Endothelial cell of umbilical vein (primary cell): ENCODE measurements around the gene ZMAT5. TPM values are rescaled to one million over a fixed set of nuclear protein-coding genes. Genes with fewer than 3 reads are reported as not detected.

Experiments
- BruUV-seq: library from RNA; stranded (reverse); fragments of 400-500 nt; replicated peaks from 2 replicates; lab custom pipeline; 2021; lab: Mats Ljungman, UMichigan
- CTCF ChIA-PET: fragments of 300-600, 350-600 bp; sonication (Branson Sonifier 250); formaldehyde crosslinking; loops from one replicate; lab custom pipeline; 2021; ENCODE audit warnings: antibody characterized with exemption, inconsistent platforms; lab: Charles Lee
- POLR2A ChIA-PET: fragments of 300-600, 350-600 bp; sonication (Branson Sonifier 250); formaldehyde crosslinking; loops from one replicate; lab custom pipeline; 2021; ENCODE audit warnings: antibody characterized with exemption, inconsistent platforms; lab: Charles Lee
- DNase-seq: peaks from one replicate; pipeline ENCODE4 v3.0.0-alpha.2; 2011; ENCODE audit warnings: low read depth, low spot score
- FAIRE-seq: peaks from 2 replicates; lab custom pipeline; 2011; peaks lifted over from hg19 to GRCh38; lab: Jason Lieb, UNC
- H2AFZ ChIP-seq: 2 replicates; pipeline ENCODE4 v1.6.0; 2012; ENCODE audit warnings: low read depth, low read length, control low read depth, inconsistent platforms
- H3K27ac ChIP-seq: 2 replicates; pipeline ENCODE4 v1.5.1; 2011; ENCODE audit warnings: low read depth, mild to moderate bottlenecking, control low read depth, low read length, moderate library complexity; ENCODE audit not compliant: insufficient read depth
- H3K27me3 ChIP-seq, 2 experiments: 2 replicates each; pipeline versions ENCODE4 v1.6.0 to v1.6.1; 2011; ENCODE audit warnings: low read length in 2 of 2, mixed read lengths in 1 of 2; ENCODE audit not compliant: control insufficient read depth in 2 of 2, insufficient read depth in 2 of 2
- H3K36me3 ChIP-seq, 2 experiments: 2 replicates in 1 of 2; 3 replicates in 1 of 2; pipeline ENCODE4 v1.5.1; 2011; ENCODE audit warnings: low read length in 2 of 2, mild to moderate bottlenecking in 1 of 2, moderate library complexity in 1 of 2; ENCODE audit not compliant: control insufficient read depth in 2 of 2, insufficient read depth in 2 of 2; ENCODE audit errors: extremely low read depth in 1 of 2
- H3K4me1 ChIP-seq: 3 replicates; pipeline ENCODE4 v1.5.1; 2011; ENCODE audit warnings: mild to moderate bottlenecking, low read length; ENCODE audit not compliant: control insufficient read depth, insufficient read depth; ENCODE audit errors: extremely low read depth
- H3K4me2 ChIP-seq: 2 replicates; pipeline ENCODE4 v1.6.1; 2011; ENCODE audit warnings: low read length, control low read depth, mixed read lengths; ENCODE audit not compliant: insufficient read depth
- H3K4me3 ChIP-seq, 3 experiments: fragments of 200-600 bp in 1 of 3; sonication (generic), shearing (Covaris generic) in 1 of 3; replicated peaks in 1 of 3; 2 replicates each; pipeline ENCODE4 v1.5.1; 2011 to 2016; ENCODE audit warnings: control low read depth in 3 of 3, low read length in 3 of 3, mild to moderate bottlenecking in 2 of 3, inconsistent platforms in 1 of 3, low read depth in 1 of 3, moderate library complexity in 1 of 3; ENCODE audit not compliant: insufficient read depth in 1 of 3
- H3K79me2 ChIP-seq: 2 replicates; pipeline ENCODE4 v1.6.0; 2012; ENCODE audit warnings: low read length, inconsistent platforms; ENCODE audit not compliant: control insufficient read depth, insufficient read depth
- H3K9ac ChIP-seq: replicated peaks from 2 replicates; pipeline ENCODE3; 2011; ENCODE audit warnings: low read length, control low read depth; ENCODE audit not compliant: insufficient read depth; ENCODE audit errors: extremely low read depth
- H3K9me1 ChIP-seq: replicated peaks from 3 replicates; pipeline ENCODE4 v1.6.0; 2011; ENCODE audit warnings: mild to moderate bottlenecking, low read length; ENCODE audit not compliant: control insufficient read depth, insufficient read depth; ENCODE audit errors: extremely low read depth
- H3K9me3 ChIP-seq: replicated peaks from 2 replicates; pipeline ENCODE4 v1.5.1; 2012; ENCODE audit warnings: low read length, inconsistent platforms; ENCODE audit not compliant: control insufficient read depth, insufficient read depth
- H4K20me1 ChIP-seq: replicated peaks from 2 replicates; pipeline ENCODE3; 2011; ENCODE audit warnings: mild to moderate bottlenecking, low read length; ENCODE audit not compliant: control insufficient read depth, insufficient read depth; ENCODE audit errors: extremely low read depth
- EZH2 ChIP-seq: IDR thresholded peaks from 2 replicates; pipeline ENCODE4 v1.6.1; 2012; ENCODE audit warnings: borderline replicate concordance, low read depth, mild to moderate bottlenecking, moderate library complexity, low read length, inconsistent platforms; ENCODE audit not compliant: severe bottlenecking
- FOS ChIP-seq: IDR thresholded peaks from 2 replicates; pipeline ENCODE4 v1.6.1; 2011; ENCODE audit warnings: mild to moderate bottlenecking, low read length, moderate library complexity, borderline replicate concordance; ENCODE audit not compliant: insufficient read depth
- GATA2 ChIP-seq: IDR thresholded peaks from 2 replicates; pipeline ENCODE4 v1.7.0; 2011; ENCODE audit warnings: low read depth, mild to moderate bottlenecking, moderate library complexity, mixed read lengths, low read length; ENCODE audit not compliant: insufficient read length, insufficient read depth
- JUN ChIP-seq: IDR thresholded peaks from 2 replicates; pipeline ENCODE4 v1.6.1; 2011; ENCODE audit warnings: borderline replicate concordance, low read depth; ENCODE audit not compliant: insufficient read length, insufficient read depth
- MYC ChIP-seq: IDR thresholded peaks from one replicate; pipeline ENCODE4 v1.6.1; 2011; ENCODE audit warnings: mild to moderate bottlenecking, low read depth, low read length
- POLR2A ChIP-seq: IDR thresholded peaks from 2 replicates; pipeline ENCODE4 v1.6.1; 2012; ENCODE audit warnings: low read depth, mild to moderate bottlenecking, control low read depth, low read length
- POLR2AphosphoS5 ChIP-seq: IDR thresholded peaks from 2 replicates; pipeline ENCODE4 v1.6.1; 2012; ENCODE audit warnings: low read depth, mild to moderate bottlenecking, control low read depth, low read length, moderate library complexity; ENCODE audit not compliant: insufficient read depth
- dilution Hi-C: fragments of 300-500 bp; cut with MboI; formaldehyde crosslinking; loops from one replicate; pipeline ENCODE4 v1.15.0; 2019; ENCODE audit warnings: low sequenced_read_pairs; ENCODE audit not compliant: extremely low pct_ligation_motif_present
- intact Hi-C: fragments of 100-400 bp; cut with micrococcal nuclease; formaldehyde crosslinking; loops from one replicate; pipeline ENCODE4 v1.10.0; 2022
- polyA plus RNA-seq, 4 experiments: library from polyadenylated mRNA; depleted of rRNA in 3 of 4; stranded (reverse) in 3 of 4; unstranded in 1 of 4; fragments of >200 nt; gene quantifications; 2 replicates each; pipeline versions ENCODE4 v1.2.1 to v1.2.3, GENCODE V29; 2011 to 2012; ENCODE audit warnings: missing spikeins in 1 of 4
- total RNA-seq: library from RNA; stranded (reverse); gene quantifications from 2 replicates; pipeline ENCODE4 v1.2.3, GENCODE V29; 2021
- TF ChIP-seq, protein P1 (sequence below): IDR thresholded peaks from 2 replicates; pipeline ENCODE4 v1.6.1; 2011; ENCODE audit not compliant: insufficient read depth, insufficient read length
- TF ChIP-seq, protein P2 (sequence below), 2 donors: IDR thresholded peaks; 1 replicate in 1 of 2; 2 replicates in 1 of 2; pipeline ENCODE4 v1.5.1; 2011; ENCODE audit warnings: low read length in 2 of 2, mild to moderate bottlenecking in 2 of 2, moderate library complexity in 2 of 2, control low read depth in 1 of 2, inconsistent platforms in 1 of 2, low read depth in 1 of 2; ENCODE audit not compliant: insufficient read depth in 1 of 2; ENCODE audit errors: extremely low read depth in 1 of 2

ZMAT5 gene
- total and polyA plus RNA-seq, 2 donors (not counting 3 experiments of a cell fraction or from before 2014, with no cell fraction given): 24.9 to 43.6 TPM

GRCh38 chr22:29700900-29701154 is 66.0 kb downstream of the ZMAT5 start:
- peaks cover 10% of the 10 kb centered on the region for H3K4me1 ChIP-seq
- ChIA-PET POLR2A (no interaction called here), CTCF (interaction anchor here (0.6 to 2.8 kb wide), 11 partner anchors 12 to 388 kb away, joined by 3 to 30 read pairs (median 4); no protein-coding TSS in a partner anchor)
- H3K79me2 ChIP-seq: no peaks in the 10 kb centered on the region
- dilution Hi-C loops (no loop called here), intact Hi-C loops (loop anchor here (5.0 kb wide), 1 partner anchor 386 kb away; no protein-coding TSS in a partner anchor)
- H3K27me3 ChIP-seq: peaks cover 15% of the 10 kb centered on the region in 2 experiments
- H3K4me2 ChIP-seq: no peak overlapping the region
- no peak overlapping the region for H2AFZ ChIP-seq
- peaks cover 0 to 2% of the 10 kb centered on the region in 2 experiments for H3K36me3 ChIP-seq
- H3K9ac ChIP-seq: no peak overlapping the region
- DNase-seq: no peak
- H4K20me1 ChIP-seq: no peaks in the 10 kb centered on the region
- no peak for FAIRE-seq
- no peak overlapping the region for H3K27ac ChIP-seq
- TF ChIP-seq, protein P1, sequence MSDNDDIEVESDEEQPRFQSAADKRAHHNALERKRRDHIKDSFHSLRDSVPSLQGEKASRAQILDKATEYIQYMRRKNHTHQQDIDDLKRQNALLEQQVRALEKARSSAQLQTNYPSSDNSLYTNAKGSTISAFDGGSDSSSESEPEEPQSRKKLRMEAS: no peak
- TF ChIP-seq FOS (no peak), MYC (no peak), POLR2A (no peak), POLR2AphosphoS5 (no peak), JUN (no peak), EZH2 (no peak), GATA2 (no peak)
- TF ChIP-seq, protein P2, sequence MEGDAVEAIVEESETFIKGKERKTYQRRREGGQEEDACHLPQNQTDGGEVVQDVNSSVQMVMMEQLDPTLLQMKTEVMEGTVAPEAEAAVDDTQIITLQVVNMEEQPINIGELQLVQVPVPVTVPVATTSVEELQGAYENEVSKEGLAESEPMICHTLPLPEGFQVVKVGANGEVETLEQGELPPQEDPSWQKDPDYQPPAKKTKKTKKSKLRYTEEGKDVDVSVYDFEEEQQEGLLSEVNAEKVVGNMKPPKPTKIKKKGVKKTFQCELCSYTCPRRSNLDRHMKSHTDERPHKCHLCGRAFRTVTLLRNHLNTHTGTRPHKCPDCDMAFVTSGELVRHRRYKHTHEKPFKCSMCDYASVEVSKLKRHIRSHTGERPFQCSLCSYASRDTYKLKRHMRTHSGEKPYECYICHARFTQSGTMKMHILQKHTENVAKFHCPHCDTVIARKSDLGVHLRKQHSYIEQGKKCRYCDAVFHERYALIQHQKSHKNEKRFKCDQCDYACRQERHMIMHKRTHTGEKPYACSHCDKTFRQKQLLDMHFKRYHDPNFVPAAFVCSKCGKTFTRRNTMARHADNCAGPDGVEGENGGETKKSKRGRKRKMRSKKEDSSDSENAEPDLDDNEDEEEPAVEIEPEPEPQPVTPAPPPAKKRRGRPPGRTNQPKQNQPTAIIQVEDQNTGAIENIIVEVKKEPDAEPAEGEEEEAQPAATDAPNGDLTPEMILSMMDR (IDR thresholded peaks at IDR 0.05; ENCODE audit: extremely low read depth in 1 of 2, insufficient read depth in 1 of 2, low read depth in 1 of 2, low read length in 2 of 2): no peak
- no peak overlapping the region for H3K4me3 ChIP-seq
- no peaks in the 10 kb centered on the region for H3K9me3 ChIP-seq
- H3K9me1 ChIP-seq: no peaks in the 10 kb centered on the region
- BruUV-seq: no TSS peak
